NOMO-1 treated with DMSO at 0.1 percent for 48 hours (cell line): ENCODE data around the gene TSPAN16.
A peak's percentile ranks its signal among the peaks of the same experiment; 100 is the strongest.
"Not testable (repeated sequence)": the region's sequence is repeated elsewhere in the genome, so short reads cannot be mapped to it uniquely, and the experiment has no call there.

Experiments
- DNase-seq: peaks from one replicate; lab custom pipeline; 2025; ENCODE audit not compliant: unreplicated experiment; lab: John Stamatoyannopoulos, UW

TSPAN16 gene

DNA sequence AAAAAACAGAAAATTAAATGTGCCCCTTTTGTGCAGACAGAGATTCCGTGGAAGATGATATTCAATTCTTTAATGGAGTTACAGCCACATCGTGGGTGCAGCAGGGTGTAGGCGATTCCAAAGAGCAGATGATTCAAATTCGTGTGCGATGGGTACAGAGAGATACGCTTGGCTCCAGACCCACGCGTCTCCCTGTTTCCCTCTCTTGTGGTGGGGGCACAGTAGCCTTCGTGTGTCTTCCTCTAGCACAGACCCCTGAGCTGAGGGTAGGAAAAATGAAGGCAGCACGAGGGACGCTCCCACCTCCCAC, 4.8 kb downstream of the TSPAN16 start:
- no peak for DNase-seq

DNA sequence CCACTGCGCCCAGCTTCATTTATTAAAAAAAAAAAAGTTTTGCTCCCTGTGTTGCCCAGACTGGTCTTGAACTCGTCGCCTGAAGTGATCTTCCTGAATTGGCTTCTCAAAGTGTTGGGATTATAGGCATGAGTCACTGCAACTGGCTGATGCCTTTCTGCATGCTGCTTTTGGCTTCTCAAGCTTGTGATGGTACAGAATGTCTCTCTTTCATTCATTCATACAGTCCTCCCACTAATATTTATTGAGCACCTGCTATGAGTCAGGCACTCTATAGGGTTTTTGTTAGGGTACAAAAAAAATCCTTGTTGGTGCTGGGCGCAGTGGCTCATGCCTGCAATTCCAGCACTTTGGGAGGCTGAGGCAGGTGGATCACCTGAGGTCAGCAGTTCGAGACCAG, 9.0 kb downstream of the TSPAN16 start:
- DNase-seq: no peak

DNA sequence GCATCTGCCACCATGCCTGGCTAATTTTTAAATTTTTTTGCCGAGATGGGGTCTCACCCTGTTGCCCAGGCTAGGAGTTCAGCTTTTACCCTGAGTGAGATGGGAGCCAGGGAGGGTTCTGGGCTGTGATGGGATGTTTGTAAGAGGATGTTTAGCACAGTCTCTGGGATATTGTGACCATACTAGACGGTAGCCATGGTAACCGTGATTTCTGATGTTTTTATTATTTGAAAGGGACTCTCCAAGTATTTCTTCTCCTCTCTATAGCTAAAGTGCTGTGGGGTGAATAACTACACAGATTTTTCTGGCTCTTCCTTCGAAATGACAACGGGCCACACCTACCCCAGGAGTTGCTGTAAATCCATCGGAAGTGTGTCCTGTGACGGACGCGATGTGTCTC, 10.4 kb downstream of the TSPAN16 start:
- no peak for DNase-seq

DNA sequence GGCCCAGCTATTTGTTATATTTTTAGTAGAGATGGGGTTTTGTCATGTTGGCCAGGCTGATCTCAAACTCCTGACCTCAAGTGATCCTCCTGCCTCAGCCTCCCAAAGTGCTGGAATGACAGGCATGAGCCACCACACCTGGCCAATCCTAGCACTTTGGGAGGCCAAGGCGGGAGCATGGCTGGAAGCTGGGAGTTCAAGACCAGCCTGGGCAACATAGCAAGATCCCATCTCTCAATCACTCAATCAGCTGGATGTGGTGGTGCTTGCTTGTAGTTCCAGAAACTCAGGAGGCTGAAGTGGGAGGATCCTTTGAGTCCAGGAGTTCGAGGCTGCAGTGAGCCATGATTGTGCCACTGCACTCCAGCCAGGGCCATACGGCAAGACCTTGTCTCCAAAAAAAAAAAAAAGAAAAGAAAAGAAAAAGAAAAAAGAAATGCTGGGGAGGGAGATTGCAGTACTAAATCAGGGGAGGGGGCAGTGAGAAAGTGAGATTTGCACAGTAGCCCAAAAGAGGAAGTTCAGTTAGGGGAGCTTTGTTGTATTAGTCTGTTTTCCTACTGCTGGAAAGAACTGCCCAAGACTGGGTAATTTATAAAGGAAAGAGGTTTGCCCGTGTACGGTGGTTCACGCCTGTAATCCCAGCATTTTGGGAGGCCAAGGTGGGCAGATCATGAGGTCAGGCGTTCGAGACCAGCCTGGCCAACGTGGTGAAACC, 24.5 kb downstream of the TSPAN16 start:
- peak; percentile 76 for DNase-seq

DNA sequence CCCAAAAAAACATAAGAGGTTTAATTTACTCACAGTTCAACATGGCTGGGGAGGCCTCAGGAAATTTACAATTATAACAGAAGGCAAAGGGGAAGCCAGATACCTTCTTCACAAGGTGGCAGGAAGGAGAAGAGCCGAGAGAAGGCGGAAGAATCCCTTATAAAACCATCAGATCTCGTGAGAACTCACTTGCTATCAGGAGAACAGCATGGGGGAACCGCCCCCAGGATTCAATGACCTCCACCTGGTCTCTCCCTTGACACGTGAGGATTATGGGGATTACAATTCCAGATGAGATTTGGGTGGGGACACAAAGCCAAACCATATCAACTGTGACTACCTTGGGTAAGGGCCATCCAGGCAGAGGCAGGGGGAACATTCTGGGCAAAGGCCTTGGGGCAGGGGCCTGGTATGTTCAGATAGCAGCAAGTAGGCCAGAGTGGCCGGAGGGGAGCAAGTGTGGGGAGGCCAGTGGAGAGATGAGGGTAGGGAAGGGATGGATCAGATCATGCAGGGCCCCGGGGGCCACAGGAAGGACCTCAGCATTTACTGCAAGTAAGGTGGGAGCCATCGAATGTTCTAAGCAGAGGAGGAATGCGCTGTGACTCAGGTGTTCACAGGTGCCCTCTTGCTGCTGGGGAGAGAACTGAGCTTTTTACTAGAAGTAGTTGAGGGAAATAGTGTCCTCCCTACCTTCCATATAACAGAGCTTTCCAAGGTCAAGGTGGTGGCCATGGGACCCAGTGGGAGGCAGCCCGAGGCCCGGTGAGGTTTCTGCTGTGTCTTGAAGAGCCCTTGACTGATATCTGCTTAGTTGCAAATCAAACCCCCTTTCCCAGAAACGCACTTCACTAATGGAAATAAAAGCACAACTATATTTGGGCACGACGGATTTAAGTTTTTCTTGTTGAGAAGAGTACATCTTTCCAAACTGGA, 25.5 kb downstream of the TSPAN16 start:
- peak; percentile 25 for DNase-seq

DNA sequence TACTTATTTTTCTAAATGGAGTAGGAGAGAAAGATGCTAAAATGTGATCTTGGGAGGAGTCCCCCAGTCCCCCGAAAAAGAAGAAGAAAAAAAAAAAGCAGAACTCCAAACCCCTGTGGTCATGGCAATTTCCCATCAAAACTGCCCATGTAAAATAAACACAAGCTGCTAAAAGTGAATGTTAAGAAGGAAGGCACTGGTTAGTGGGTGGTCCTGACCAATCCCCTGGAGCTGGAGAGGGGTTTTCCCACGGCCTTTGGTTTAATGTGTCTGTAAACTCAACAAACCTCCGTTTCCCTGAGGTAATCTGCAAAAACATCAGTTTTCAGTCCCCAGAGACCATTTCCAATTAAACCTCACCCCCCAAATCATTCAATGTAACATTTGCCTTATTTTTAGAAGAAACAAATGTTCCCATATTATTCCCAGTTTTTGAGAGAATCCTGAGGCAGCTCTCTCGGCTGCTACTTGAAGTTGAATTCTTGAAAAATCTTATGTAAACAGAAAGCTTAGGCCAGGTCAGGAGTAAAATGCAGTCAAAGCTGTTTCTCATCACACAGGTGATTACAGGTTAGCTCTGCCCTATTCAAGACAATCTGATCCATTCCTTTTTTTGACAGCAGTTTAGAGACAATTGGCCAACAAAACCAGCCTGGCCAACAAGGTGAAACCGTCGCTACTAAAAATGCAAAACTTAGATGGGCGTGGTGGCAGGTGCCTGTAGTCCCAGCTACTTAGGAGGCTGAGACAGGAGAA, 26.5 kb downstream of the TSPAN16 start:
- peak; percentile 77 for DNase-seq

DNA sequence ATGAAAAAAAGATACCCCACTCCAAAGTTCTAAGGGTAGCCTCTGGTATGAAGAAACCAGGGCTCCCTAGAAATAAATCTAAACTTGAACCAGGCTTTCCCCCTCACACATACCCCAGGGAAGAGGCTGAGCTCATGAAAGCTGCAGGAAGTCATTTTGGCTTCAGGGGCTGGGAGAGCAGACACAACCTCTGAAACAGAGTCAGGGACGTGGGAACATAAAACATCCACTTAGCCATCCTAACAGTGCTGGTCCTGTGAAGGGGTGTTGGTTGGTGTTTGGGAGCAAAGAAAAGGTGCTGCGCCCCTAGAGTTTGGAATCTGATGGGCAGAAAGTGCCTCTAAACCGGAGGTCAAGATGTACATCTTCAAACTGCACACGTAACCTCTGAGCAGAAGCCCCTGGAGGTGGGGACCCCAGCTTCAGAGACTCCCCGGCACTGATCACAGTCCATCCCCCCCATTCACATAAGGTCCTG, 27.7 kb downstream of the TSPAN16 start:
- DNase-seq: peak; percentile 35

DNA sequence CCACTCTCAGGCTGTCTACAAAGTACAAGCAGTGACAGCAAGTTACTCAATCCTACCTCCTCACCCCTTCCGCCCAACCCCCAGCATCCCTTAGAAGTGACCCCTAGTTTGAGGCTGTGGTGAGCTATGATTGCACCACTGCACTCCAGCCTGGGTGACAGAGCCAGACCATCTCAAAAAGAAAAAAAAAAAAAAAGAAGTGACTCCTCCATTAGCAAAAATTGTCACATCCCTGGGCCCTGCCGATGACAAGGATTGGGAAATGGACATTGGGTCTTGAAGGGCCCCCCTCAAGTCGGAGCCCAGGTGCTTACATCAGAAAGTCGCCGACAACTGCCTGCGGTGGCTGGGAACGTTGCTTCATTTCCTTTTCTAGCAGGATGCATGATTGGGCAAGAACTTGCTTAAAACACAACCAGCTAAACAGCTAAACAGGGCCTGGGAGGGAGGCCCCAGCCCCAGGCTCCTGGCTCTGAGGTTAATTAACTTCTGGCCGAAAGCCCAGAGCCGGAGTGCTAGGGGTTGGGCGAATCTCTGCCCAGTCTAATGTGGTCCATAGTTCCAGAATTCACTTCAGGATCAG, 28.2 kb downstream of the TSPAN16 start:
- DNase-seq: peak; percentile 100

DNA sequence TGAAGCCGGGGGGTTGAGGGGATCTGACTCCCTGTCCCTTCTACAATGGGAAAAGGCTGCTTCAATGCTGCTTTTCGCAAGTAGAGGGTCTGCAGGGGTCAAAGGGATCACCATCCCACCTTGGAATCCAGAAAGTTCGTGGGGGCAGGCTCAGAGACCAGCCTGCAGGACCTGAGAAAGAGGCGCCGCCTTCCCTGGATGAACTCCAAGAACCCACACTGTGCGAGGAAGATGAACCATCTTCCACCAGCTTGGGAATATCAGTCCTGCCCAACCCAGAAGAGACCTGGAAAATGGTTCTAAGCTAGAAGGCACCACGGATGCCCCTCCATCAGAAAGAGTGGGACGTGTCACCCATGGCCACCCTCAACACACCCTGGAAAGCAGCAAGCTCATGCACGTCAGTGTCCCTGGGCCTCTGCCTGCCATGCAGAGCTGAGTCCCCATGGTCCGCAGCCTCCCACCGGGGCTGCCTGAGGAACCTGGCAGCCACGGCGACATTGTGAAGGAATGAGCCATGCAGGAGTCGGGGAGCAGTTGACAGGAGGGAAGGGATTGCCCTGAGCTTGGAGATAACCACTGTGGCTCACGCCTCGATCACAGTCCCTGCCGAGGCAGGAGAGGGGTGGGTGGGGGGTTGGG, 28.9 kb downstream of the TSPAN16 start:
- no peak for DNase-seq

DNA sequence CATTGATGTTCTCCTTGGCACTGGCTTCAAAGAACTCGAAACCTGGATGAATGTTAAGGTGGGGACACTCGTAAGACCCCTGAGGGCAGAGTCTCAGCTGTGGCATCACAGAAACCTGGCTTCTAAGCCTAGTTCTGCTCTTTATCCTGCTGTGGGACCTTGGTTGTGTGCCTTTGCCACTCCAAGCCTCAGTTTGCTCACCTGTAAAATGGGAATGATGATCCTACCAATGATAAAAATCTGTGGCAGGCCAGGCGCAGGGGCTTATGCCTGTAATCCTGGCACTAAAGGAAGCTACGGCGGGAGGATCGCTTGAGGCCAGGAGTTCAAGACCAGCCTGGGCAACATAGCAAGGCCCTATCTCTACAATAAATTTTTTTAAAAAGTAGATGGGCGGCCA, 29.6 kb downstream of the TSPAN16 start:
- no peak for DNase-seq

DNA sequence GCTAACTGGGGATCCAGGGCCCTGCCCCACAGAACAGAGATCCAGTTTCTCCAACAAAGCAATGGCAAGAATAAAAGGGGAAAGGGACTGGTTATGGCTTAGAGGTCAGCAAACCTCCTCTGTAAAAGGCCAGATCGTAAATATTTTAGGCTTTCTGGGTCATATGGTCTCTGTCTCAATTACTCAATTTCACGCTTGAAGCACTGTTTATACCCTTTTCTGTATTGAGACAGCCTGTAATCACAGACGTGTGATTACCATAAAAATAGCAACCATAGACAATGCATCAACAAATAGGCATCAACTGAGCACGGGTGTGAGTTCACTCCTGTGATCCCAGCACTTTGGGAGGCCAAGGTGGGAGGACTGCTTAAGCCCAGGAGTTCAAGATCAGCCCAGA, 34.2 kb downstream of the TSPAN16 start:
- no peak for DNase-seq

DNA sequence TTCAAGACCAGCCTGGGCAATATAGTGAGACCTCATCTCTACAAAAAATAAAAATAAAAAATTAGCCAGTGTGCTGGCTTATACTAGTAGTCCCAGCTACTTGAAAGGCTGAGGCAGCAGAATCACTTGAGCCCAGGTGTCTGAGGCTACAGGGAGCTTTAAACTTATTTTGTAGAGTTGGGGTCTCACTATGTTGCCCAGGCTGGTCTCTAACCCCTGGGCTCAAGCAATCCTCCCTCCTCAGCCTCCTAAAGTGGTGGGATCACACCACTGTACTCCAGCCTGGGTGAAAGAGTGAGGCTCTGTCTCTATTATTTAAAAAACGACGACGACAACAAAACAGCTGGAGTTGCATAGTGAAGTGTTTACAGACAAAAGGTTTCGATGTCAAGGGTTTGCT, 35.5 kb downstream of the TSPAN16 start:
- DNase-seq: no peak

DNA sequence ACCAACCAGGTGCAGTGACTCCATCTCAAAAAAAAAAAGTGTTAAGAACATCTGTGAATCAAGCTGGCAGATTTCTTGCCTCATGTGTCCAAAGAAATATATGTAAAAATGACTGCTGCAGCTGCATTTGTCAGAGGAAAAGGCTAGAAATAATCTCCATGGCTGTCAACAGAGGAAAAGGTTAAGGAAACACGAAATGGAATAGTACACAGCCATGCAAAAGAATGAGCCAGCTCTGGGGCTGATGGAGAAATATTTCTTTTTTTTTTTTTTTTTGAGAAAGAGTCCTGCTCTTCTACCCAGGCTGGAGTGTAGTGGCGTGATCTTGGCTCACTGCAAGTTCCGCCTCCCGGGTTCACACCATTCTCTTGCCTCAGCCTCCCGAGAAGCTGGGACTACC, 36.9 kb downstream of the TSPAN16 start:
- no peak for DNase-seq

DNA sequence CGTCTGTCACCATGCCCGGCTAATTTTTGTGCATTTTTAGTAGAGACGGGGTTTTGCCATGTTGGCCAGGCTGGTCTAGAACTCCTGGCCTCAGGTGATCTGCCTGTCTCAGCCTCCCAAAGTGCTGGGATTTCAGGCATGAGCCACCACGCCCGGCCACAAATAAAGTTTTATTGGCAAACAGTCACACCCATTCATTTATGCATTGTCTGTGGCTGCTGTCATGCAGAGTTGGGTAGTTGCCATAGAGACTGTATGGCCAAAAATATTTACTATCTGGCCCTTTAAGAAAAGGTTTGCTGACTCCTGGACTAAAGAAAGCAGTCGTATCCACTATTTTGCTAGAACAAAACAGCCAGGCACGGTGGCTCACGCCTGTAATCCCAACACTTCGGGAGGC, 37.9 kb downstream of the TSPAN16 start:
- DNase-seq: not testable (repeated sequence)

DNA sequence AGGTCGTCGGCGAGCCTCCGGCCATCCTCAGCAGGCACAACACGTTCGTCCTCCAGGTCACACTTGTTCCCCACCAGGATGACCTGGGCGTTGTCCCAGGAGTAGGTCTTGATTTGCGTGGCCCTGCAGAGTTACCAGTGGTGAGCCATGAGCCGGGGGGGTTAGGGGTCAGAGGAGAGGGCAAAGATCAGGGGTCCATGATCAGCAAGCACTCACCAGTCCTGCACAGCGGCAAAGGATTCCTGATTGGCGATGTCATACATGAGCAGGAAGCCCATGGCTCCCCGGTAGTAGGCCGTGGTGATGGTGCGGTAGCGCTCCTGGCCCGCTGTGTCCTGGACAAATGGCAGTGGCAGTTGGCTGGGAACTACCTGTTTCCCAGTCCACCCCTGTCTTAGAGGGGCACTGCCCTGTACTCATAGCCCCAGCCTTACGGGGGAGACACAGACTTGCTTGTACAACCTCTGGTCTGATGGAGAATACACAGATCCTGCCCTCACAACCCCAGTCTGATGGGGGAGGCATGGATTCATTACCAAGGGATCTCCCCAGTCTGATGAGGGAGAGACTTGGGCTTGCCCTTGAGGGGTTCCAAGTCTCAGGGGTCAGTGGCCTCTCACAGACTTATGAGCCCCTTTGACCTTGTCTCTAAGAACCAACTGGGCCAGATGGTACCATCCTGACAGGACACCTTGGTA, 39.6 kb downstream of the TSPAN16 start:
- no peak for DNase-seq

DNA sequence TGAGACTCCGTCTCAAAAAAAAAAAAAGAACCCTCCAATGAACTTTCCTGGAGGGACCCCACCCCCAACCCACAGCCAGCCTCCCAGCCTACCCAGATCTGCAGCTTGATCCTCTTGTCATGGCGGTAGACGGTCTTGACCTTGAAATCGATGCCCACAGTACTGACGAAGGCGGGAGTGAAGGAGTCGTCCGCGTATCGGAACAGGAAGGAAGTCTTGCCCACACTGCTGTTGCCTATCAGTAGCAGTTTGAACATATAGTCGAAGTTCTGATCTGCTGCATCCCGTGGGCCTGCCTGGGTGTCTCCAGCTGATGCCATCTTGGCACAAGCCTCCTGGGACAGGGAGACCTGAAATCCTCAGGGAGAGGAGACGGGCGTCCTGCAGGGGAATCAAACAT, 41.1 kb downstream of the TSPAN16 start:
- peak; percentile 39 for DNase-seq

DNA sequence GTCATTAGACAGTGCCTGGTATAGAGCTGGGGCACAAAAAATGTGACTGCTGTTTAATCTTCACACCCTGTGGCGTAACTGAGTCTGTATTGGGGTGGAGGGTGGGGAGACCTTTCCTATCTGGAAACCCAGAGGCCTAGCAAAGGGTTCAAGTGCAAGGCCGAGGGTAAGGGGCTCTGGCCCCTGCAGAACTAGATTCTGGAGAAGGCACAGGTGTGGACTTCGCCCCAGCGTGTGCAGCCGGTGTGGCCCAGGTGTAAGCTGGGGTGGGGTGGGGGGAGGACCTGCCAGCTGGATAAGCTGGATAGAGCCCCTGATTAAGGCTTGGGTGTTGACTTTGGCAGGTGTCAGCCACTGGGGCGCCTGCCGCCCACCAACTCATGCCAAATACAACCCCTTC, 42.2 kb downstream of the TSPAN16 start:
- no peak for DNase-seq

DNA sequence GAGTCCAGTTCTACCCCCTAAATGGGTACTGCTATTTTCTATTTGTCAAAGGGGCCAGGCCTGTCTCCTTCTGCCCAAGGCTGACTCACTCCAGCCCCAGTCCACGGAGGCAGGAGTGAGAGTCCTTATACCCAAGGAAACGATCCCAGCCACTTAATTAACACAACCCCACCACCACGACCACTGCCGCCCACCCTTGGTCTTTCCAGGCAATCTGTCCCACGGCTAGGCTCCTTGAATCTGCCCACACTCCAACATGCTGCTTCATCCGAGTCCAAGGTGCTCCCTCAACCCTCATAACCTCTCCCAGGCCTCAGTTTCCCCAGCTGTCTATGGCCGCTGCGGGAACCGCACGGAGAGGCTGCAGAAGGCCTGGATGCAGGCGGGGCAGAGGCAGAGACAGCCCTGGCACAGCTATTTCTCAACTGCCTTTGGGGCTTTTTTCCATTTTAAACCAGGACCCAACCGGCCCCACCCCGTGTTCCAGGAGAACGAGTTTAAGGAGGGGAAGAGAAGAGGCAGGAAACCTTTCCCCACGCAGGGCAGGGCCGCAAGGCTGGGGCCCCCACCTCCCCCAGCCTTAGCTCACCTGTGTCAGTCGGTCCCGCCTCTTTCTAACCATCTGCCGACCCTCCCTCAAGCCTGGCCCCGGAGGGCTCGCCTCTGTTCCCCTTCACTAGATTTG, 42.8 kb downstream of the TSPAN16 start:
- DNase-seq: no peak

DNA sequence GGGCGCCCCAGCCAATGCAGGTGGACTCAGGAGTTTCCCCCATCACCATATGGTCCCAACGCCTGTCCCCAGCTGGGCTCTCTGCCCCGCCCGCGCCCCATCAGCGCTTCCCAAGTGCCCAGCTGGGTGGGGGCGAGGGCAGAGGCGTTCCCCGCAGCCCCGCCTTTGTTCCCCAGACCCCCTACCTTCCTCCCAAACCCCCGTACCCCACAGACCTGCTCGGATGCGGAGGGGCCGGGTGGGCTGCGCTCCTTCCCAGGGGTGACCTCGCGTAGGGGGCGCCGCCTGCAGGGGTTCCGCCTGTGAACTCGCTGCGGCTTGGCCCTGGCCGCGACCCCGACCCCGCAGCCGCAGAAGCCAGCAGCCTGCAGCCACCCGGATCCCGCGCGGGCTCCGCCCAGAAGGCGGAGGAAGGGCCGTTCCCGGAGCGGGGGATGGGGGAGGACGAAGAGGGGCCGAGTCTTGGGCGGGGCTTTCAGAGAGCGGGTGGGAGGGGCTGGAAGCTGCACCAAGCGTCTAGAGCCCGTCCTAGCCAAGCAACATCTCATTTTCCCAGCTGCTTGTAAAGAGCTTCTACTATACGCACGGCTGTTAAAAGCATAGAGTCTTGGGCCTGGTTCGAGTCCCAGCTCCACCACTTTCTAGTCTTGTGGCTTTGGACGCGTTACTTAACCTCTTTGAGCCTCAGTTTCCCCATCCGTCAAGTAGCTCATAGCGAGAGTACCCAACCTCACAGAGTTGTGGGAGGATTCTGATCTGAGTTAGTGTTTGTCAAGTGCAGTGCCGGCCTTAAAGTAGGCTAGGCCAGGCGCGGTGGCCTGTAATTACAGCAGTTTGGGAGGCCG, 43.5 kb downstream of the TSPAN16 start, which contains the start of gene RAB3D:
Gene RAB3D, minus strand, starts transcription at position 404 of the 845 bp plus-strand sequence. CDS start 2,258 bp downstream, outside the sequence.
- peak; percentile 89 for DNase-seq
